Aorta (tissue), 5 donors: Measurements from ENCODE around the gene GJB5. TPM values are rescaled to one million over a fixed set of nuclear protein-coding genes. Genes with fewer than 3 reads are reported as not detected.

ENCODE experiments used
- ATAC-seq: fragments of 200-7000 bp; cut with Tn5 transposase; one replicate; pipeline ENCODE4 v1.9.1; 2022; ENCODE audit warnings: moderate library complexity; ENCODE audit not compliant: low FRiP score
- DNase-seq, 2 donors: peaks; one replicate each; pipeline ENCODE4 v3.0.0-alpha.2; 2020
- H3K27ac ChIP-seq, 2 donors: one replicate each; pipeline ENCODE4 v1.5.1; 2013; ENCODE audit warnings: low read length in 2 of 2, mild to moderate bottlenecking in 2 of 2, moderate library complexity in 2 of 2, control low read depth in 1 of 2, inconsistent platforms in 1 of 2, low read depth in 1 of 2
- H3K27me3 ChIP-seq, 2 donors: one replicate each; pipeline ENCODE4 v1.6.1; 2013; ENCODE audit warnings: control low read depth in 1 of 2, low read length in 1 of 2, mild to moderate bottlenecking in 1 of 2, moderate library complexity in 1 of 2; ENCODE audit not compliant: insufficient read depth in 2 of 2, control insufficient read depth in 1 of 2
- H3K36me3 ChIP-seq, 2 donors: one replicate each; pipeline ENCODE4 v1.6.1; 2013; ENCODE audit warnings: control low read depth in 1 of 2, low read length in 1 of 2, mild to moderate bottlenecking in 1 of 2; ENCODE audit not compliant: insufficient read depth in 2 of 2, control insufficient read depth in 1 of 2
- H3K4me1 ChIP-seq, 2 donors: one replicate each; pipeline ENCODE4 v1.6.1; 2013; ENCODE audit warnings: low read length in 2 of 2, control low read depth in 1 of 2, mild to moderate bottlenecking in 1 of 2, moderate library complexity in 1 of 2; ENCODE audit not compliant: insufficient read depth in 2 of 2, control insufficient read depth in 1 of 2
- H3K4me3 ChIP-seq, 2 donors: one replicate each; pipeline ENCODE4 v1.5.1; 2013; ENCODE audit warnings: low read length in 2 of 2, control low read depth in 1 of 2, mild to moderate bottlenecking in 1 of 2
- H3K9me3 ChIP-seq: one replicate; pipeline ENCODE4 v1.6.1; 2013; ENCODE audit warnings: mild to moderate bottlenecking, low read length; ENCODE audit not compliant: control insufficient read depth
- WGBS, 2 donors: extraction: QIAGEN DNeasy Blood & Tissue Kit; methylation state at CpG; one replicate each; pipeline ENCODE4 v1.1.7; 2013; 5-methylcytosine and 5-hydroxymethylcytosine counted together
- intact Hi-C, 2 donors: fragments of 100-400 bp; cut with DNase I; formaldehyde crosslinking; loops; one replicate each; pipeline versions ENCODE4 v1.14.2 to v1.15.0; 2022
- long read RNA-seq, 2 donors: library from polyadenylated mRNA; unstranded; transcript quantifications; one replicate each; pipeline ENCODE4 v2.0.0, GENCODE V29; 2020 to 2021
- polyA plus RNA-seq, 2 donors: library from polyadenylated mRNA; stranded (reverse); fragments of 200-250 nt; gene quantifications; one replicate each; pipeline ENCODE4 v1.2.3, GENCODE V29; 2013
- total RNA-seq, 2 donors: library from RNA; stranded (reverse); fragmentation: NEBNext Ultra II Directional; extraction: Animal tissue kit (Norgen Biotek cat#: 25700); gene quantifications; one replicate each; pipeline ENCODE4 v1.2.1, GENCODE V29; 2021
- donor health status: healthy with polysubstance abuse.
- donor health status: Bipolar disorder and iron deficiency.
- donor health status: DM: no; HTN: no; CAD: no.
- donor health status: DM: no; HTN: no; CAD: no.
- donor health status: DM: yes; HTN: yes; CAD: no.

GJB5 gene
- total RNA-seq: not detected
- not detected for polyA plus RNA-seq
- long read RNA-seq, donor 1: 0 reads
- long read RNA-seq, donor 2: 0 reads

GRCh38 chr1:34754964-34755637 is at the start of gene GJB5:
TSS of gene GJB5 (plus strand) at chr1:34755047. CDS start at chr1:34757331, 2,284 bp downstream.
- Histone ChIP-seq H3K4me1 (no peaks in the 10 kb centered on the region), H3K27me3 (no peaks in the 10 kb centered on the region), H3K36me3 (no peaks in the 10 kb centered on the region), H3K4me3 (no peak within 1 kb of the TSS), H3K27ac (no peak within 1 kb of the TSS), H3K9me3 (no peaks in the 10 kb centered on the region)
- DNase-seq (peak in 1 of 2 donors; percentile 3), ATAC-seq (no peak)
- intact Hi-C loops: no loop called here
- 69 to 72% methylated on average over 13 of the region's 13 CpGs for WGBS, 2 donors

GRCh38 chr1:34705077-34705476 is 49.8 kb upstream of the GJB5 start:
- H3K27ac ChIP-seq: no peak overlapping the region
- no peaks in the 10 kb centered on the region for H3K27me3 ChIP-seq
- no peaks in the 10 kb centered on the region for H3K36me3 ChIP-seq
- 46 to 49% methylated on average over 3 of the region's 3 CpGs for WGBS, 2 donors
- H3K4me1 ChIP-seq: no peaks in the 10 kb centered on the region
- H3K4me3 ChIP-seq: no peak overlapping the region
- DNase-seq: no peak
- no peak for ATAC-seq
- intact Hi-C loops: no loop called here
- H3K9me3 ChIP-seq: no peaks in the 10 kb centered on the region

- 65 to 74% methylated on average over 4 of the region's 4 CpGs for WGBS, 2 donors
- intact Hi-C loops: no loop called here
- H3K27me3 ChIP-seq: no peaks in the 10 kb centered on the region
Observed at GRCh38 chr1:34708106-34708505, 46.7 kb upstream of the GJB5 start.

DNA sequence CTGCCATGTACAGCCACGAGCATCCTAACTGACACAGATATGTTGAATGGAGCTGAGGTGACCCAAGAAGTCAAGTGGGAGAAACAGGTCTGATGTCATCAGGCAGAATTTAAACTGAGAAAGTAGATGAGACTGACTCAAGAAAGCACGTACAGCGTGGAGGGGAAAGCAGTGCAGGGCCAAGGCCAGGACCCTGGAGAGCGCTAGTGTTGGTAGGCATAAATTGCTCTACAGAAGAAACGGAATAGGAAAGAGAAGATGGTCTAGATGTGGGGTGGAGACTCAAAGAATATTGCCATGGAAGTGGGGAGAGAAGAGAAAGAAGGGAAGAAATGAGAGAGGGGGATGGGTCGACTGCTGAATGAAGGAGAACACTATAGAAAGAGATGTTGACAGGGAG is 45.3 kb upstream of the GJB5 start:
- no peaks in the 10 kb centered on the region for H3K36me3 ChIP-seq
- no peaks in the 10 kb centered on the region for H3K27me3 ChIP-seq
- H3K4me3 ChIP-seq: no peak overlapping the region
- intact Hi-C loops: no loop called here
- ATAC-seq (no peak), DNase-seq (no peak)
- H3K9me3 ChIP-seq: no peaks in the 10 kb centered on the region
- H3K4me1 ChIP-seq: no peaks in the 10 kb centered on the region
- no peak overlapping the region for H3K27ac ChIP-seq
- WGBS, 2 donors: 26 to 33% methylated on average over 6 of the region's 6 CpGs

More at GRCh38 chr1:34708106-34708505, 46.7 kb upstream of the GJB5 start:
- DNase-seq (no peak), ATAC-seq (no peak)
- Histone ChIP-seq H3K9me3 (no peaks in the 10 kb centered on the region), H3K4me1 (no peaks in the 10 kb centered on the region), H3K36me3 (no peaks in the 10 kb centered on the region), H3K4me3 (no peak overlapping the region), H3K27ac (no peak overlapping the region)

DNA sequence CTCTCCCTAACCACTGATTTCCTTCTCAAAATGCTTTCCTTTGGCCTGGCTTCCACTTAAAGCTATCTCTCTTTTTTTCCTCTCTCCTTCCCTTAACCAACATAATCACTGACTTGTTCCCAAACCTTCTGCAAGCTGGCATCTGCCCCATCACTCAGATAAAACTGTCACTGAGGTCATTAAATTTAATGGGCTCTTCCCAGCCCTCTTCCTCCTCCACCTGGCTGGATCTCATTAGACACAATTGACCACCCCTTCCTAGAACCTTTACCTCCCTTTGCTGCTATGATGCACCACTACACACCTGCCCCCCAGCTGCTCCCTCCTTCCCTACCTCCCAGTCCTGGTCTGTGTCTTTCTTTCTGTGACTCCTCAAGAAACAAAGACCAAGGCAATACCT is 44.0 kb upstream of the GJB5 start:
- ATAC-seq (no peak), DNase-seq (no peak)
- intact Hi-C loops: no loop called here
- Histone ChIP-seq H3K27ac (no peak overlapping the region), H3K9me3 (no peaks in the 10 kb centered on the region), H3K4me1 (no peaks in the 10 kb centered on the region), H3K4me3 (no peak overlapping the region), H3K36me3 (no peaks in the 10 kb centered on the region), H3K27me3 (no peaks in the 10 kb centered on the region)

GRCh38 chr1:34711485-34711884 is 43.4 kb upstream of the GJB5 start:
- Histone ChIP-seq H3K4me1 (no peaks in the 10 kb centered on the region), H3K36me3 (no peaks in the 10 kb centered on the region), H3K27me3 (no peaks in the 10 kb centered on the region), H3K9me3 (no peaks in the 10 kb centered on the region), H3K4me3 (no peak overlapping the region), H3K27ac (no peak overlapping the region)
- DNase-seq (no peak), ATAC-seq (no peak)
- 74 to 82% methylated on average over 4 of the region's 4 CpGs for WGBS, 2 donors
- intact Hi-C loops: no loop called here

DNA sequence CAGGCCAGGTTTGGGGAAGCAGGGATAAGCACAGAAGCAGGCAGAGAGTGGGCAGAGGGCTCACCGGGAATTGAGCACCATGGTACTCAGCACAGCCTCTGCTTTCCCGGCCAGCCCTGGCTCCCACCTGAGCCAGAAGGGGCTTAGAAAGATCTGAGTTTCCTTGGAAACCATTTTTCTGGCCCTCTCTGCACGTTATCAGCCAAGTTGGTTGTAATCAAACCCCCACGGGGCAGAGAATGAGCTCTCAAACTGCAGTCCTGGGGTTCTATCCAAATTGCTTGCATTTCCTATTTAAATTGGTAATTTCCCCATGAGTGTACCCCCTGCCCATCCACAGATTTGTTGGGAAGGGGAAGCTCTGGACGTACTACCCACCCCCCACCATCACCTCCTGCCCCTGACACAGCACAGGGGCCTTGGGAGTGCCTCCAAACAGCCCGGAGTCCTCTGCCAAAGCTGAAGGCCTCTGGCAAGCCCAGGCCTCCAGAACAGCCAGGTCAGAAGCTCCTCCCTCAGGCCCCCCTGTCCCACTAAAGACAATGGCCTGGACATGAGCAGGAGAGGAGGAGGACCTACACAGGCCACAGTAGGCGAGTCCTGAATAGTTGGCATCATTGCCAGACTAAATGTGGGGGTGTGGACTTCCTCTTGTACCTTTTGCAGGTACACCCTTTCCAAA is 42.7 kb upstream of the GJB5 start:
- Histone ChIP-seq H3K27ac (no peak overlapping the region), H3K27me3 (no peaks in the 10 kb centered on the region), H3K9me3 (peaks cover 2% of the 10 kb centered on the region), H3K4me1 (no peaks in the 10 kb centered on the region), H3K4me3 (no peak overlapping the region), H3K36me3 (no peaks in the 10 kb centered on the region)
- intact Hi-C loops: no loop called here
- ATAC-seq: no peak
- 47 to 60% methylated on average over 7 of the region's 7 CpGs for WGBS, 2 donors
- no peak for DNase-seq

- Histone ChIP-seq H3K27ac (no peak overlapping the region), H3K27me3 (no peaks in the 10 kb centered on the region), H3K4me1 (no peaks in the 10 kb centered on the region), H3K4me3 (no peak overlapping the region), H3K9me3 (peaks cover 4% of the 10 kb centered on the region), H3K36me3 (no peaks in the 10 kb centered on the region)
- ATAC-seq (no peak), DNase-seq (no peak)
- 83 to 84% methylated on average over 6 of the region's 6 CpGs for WGBS, 2 donors
- intact Hi-C loops: no loop called here
Observed at GRCh38 chr1:34713443-34713842, 41.4 kb upstream of the GJB5 start.

DNA sequence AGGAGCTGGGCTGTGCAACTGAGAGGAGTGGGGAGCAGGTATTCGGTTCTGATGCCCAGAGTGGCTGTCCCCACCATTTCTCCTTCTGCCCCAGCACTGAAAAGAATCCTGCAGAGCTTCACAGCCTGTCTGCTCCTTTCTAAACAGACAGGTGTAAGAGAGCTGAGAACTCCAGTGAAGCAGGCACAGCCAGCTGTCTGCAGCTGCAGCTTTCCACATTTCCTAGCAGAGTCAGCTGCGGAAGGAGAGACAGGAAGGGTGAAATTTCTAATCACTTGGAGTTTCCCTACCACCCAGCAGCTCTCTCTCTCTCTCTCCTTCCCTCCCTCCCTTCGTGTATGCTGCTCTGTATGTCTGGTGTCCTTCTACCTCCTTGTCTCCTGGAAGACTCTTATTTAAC is 40.5 kb upstream of the GJB5 start:
- ATAC-seq (no peak), DNase-seq (no peak)
- peaks cover 4% of the 10 kb centered on the region for H3K9me3 ChIP-seq
- no peak overlapping the region for H3K4me3 ChIP-seq
- no peak overlapping the region for H3K27ac ChIP-seq
- 30 to 40% methylated on average over 3 of the region's 3 CpGs for WGBS, 2 donors
- peaks cover 0 to 2% of the 10 kb centered on the region in 2 donors for H3K27me3 ChIP-seq
- no peaks in the 10 kb centered on the region for H3K36me3 ChIP-seq
- intact Hi-C loops: no loop called here
- no peaks in the 10 kb centered on the region for H3K4me1 ChIP-seq
